Measurements from ENCODE around the gene USP9X.

USP9X gene

DNA sequence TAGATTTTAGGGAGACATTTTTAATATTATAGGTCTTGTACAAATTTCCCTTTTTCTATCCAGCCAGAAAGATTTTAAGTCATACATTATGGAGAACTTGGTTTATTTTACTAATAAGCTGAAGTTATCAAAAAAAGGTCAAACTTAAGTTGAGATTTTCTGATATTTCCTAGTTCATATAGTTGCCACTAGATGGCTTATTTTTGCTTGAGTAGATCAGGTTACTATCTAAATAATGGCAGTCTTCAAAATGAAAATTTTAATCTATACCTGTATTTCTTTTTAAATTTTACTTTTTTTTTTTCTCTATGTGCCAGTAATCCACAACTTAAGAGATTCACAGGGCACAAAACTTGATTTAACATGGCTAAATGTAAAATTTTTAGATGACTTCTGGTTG, 52.3 kb downstream of the USP9X start (continued):
- TF ChIP-seq ZFP30 (CRISPR knock-in tag; IDR thresholded peaks at IDR 0.05), result no peak
- TF ChIP-seq ARNTL (CRISPR knock-in tag; IDR thresholded peaks at IDR 0.05; ENCODE audit: borderline replicate concordance, low read depth), result no peak
- no peak for TF ChIP-seq ZFP3 (CRISPR knock-in tag; IDR thresholded peaks at IDR 0.05)

DNA sequence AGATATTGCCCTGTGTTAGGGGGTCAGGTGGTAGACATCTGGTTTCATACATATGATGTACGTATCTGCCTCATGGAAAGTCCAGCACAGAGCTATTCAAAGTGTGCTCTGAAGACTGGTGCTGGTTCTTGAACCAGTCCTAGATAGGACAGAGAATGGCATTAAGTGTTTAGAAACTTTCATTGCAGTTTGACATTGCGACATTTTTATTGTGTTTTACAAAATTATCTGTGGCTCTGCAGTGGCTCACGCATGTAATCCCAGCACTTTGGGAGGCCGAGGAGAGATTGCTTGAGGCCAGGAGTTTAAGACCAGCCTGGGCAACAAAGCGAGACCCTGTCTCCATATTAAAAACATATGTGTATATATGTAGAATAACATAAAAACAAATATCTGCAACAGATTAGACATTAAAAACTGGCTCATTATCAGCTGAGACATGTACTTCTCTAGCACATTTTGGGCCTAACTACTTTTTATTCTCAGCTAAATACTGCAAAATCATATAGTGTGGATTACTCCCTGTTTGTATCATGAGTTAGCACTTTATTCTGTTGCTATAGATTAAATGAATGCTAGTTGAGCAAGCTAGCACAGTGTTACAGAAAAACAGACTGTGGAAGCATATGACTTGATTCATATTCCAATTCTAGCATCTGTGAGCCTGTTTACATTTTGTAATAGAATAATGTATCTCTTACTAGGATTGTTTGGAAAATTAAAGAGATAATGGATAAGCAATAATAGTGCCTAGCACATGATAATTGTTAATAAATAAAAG, 57.1 kb downstream of the USP9X start:
- ATAC-seq, result no peak
- TF ChIP-seq PPARA (CRISPR knock-in tag; IDR thresholded peaks at IDR 0.05; ENCODE audit: borderline replicate concordance) (no peak), ZC3H10 (CRISPR knock-in tag; IDR thresholded peaks at IDR 0.05) (no peak), ARNTL (CRISPR knock-in tag; IDR thresholded peaks at IDR 0.05; ENCODE audit: borderline replicate concordance, low read depth) (no peak), BACH2 (CRISPR knock-in tag; IDR thresholded peaks at IDR 0.05; ENCODE audit: borderline replicate concordance) (no peak), CSDC2 (CRISPR knock-in tag; IDR thresholded peaks at IDR 0.05) (no peak), ZFP3 (CRISPR knock-in tag; IDR thresholded peaks at IDR 0.05) (no peak), ZNF70 (CRISPR knock-in tag; IDR thresholded peaks at IDR 0.05) (no peak), ESRRG (CRISPR knock-in tag; IDR thresholded peaks at IDR 0.05) (no peak), OSR1 (CRISPR knock-in tag; IDR thresholded peaks at IDR 0.05) (no peak), RARB (CRISPR knock-in tag; IDR thresholded peaks at IDR 0.05) (no peak), POU6F1 (CRISPR knock-in tag; IDR thresholded peaks at IDR 0.05; ENCODE audit: borderline replicate concordance, low read depth) (no peak), TSHZ2 (CRISPR knock-in tag; IDR thresholded peaks at IDR 0.05) (no peak), SNAI2 (CRISPR knock-in tag; IDR thresholded peaks at IDR 0.05) (no peak)
- TF ChIP-seq, protein P1, sequence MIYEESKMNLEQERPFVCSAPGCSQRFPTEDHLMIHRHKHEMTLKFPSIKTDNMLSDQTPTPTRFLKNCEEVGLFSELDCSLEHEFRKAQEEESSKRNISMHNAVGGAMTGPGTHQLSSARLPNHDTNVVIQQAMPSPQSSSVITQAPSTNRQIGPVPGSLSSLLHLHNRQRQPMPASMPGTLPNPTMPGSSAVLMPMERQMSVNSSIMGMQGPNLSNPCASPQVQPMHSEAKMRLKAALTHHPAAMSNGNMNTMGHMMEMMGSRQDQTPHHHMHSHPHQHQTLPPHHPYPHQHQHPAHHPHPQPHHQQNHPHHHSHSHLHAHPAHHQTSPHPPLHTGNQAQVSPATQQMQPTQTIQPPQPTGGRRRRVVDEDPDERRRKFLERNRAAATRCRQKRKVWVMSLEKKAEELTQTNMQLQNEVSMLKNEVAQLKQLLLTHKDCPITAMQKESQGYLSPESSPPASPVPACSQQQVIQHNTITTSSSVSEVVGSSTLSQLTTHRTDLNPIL (CRISPR knock-in tag; IDR thresholded peaks at IDR 0.05; ENCODE audit: low read depth), result no peak

- no peak for TF ChIP-seq CSDC2 (CRISPR knock-in tag; IDR thresholded peaks at IDR 0.05)
- TF ChIP-seq PPARA (CRISPR knock-in tag; IDR thresholded peaks at IDR 0.05; ENCODE audit: borderline replicate concordance), result no peak
- TF ChIP-seq ZC3H10 (CRISPR knock-in tag; IDR thresholded peaks at IDR 0.05), result no peak
- TF ChIP-seq SNAI2 (CRISPR knock-in tag; IDR thresholded peaks at IDR 0.05), result no peak
- TF ChIP-seq BACH2 (CRISPR knock-in tag; IDR thresholded peaks at IDR 0.05; ENCODE audit: borderline replicate concordance), result no peak
- TF ChIP-seq ESRRG (CRISPR knock-in tag; IDR thresholded peaks at IDR 0.05), result no peak
- no peak for TF ChIP-seq TSHZ2 (CRISPR knock-in tag; IDR thresholded peaks at IDR 0.05)
- TF ChIP-seq TCF4 (CRISPR knock-in tag; IDR thresholded peaks at IDR 0.05; ENCODE audit: borderline replicate concordance), result no peak
- TF ChIP-seq, protein P1 (CRISPR knock-in tag; IDR thresholded peaks at IDR 0.05; ENCODE audit: low read depth), result no peak
- no peak for TF ChIP-seq ZNF8 (CRISPR knock-in tag; IDR thresholded peaks at IDR 0.05)
- no peak for TF ChIP-seq RARB (CRISPR knock-in tag; IDR thresholded peaks at IDR 0.05)
- TF ChIP-seq OSR1 (CRISPR knock-in tag; IDR thresholded peaks at IDR 0.05), result no peak
- no peak for TF ChIP-seq POU6F1 (CRISPR knock-in tag; IDR thresholded peaks at IDR 0.05; ENCODE audit: borderline replicate concordance, low read depth)
- no peak for TF ChIP-seq ZFP30 (CRISPR knock-in tag; IDR thresholded peaks at IDR 0.05)
- no peak for ATAC-seq
Observed at GRCh38 chrX:41144873-41145272, 59.6 kb downstream of the USP9X start.

All from SK-N-SH treated with all-trans-retinoic acid at 6 μM for 48 hours (cell line).